ENCODE measurements around the gene ATP8B3. TPM values are rescaled to one million over a fixed set of nuclear protein-coding genes. Genes with fewer than 3 reads are reported as not detected.
A peak's percentile ranks its signal among the peaks of the same experiment; 100 is the strongest.

ATP8B3 gene
- total RNA-seq, 1 donor from 2014 or later: 0.52 TPM

- H3K27ac ChIP-seq (ENCODE audit: low read depth, low read length): no peak overlapping the region
- no peaks in the 10 kb centered on the region for H3K9me3 ChIP-seq (ENCODE audit: control insufficient read depth in 3 of 3, low read length in 3 of 3)
- peaks cover 4 to 10% (median 8%) of the 10 kb centered on the region in 3 donors for H3K4me1 ChIP-seq (ENCODE audit: control insufficient read depth in 3 of 3, insufficient read depth in 3 of 3, low read length in 3 of 3)
- peaks cover 22 to 32% (median 23%) of the 10 kb centered on the region in 3 donors for H3K36me3 ChIP-seq (ENCODE audit: control insufficient read depth in 3 of 3, insufficient read depth in 3 of 3, low read length in 3 of 3)
- H3K4me3 ChIP-seq (ENCODE audit: low read length in 3 of 3): no peak overlapping the region
- no peak overlapping the region for H3K9ac ChIP-seq (ENCODE audit: low read depth in 1 of 3, low read length in 3 of 3)
- no peaks in the 10 kb centered on the region for H3K27me3 ChIP-seq (ENCODE audit: control insufficient read depth in 3 of 3, insufficient read depth in 3 of 3, low read length in 3 of 3)
Measured at GRCh38 chr19:1826557-1827521, 14.8 kb upstream of the ATP8B3 start.

GRCh38 chr19:1825909-1826556, 14.0 kb upstream of the ATP8B3 start:
- Histone ChIP-seq H3K9me3 (ENCODE audit: control insufficient read depth in 3 of 3, low read length in 3 of 3) (no peaks in the 10 kb centered on the region), H3K9ac (ENCODE audit: low read depth in 1 of 3, low read length in 3 of 3) (peak overlapping the region in 1 of 3 donors; percentile 40), H3K27ac (ENCODE audit: low read depth, low read length) (no peak overlapping the region), H3K27me3 (ENCODE audit: control insufficient read depth in 3 of 3, insufficient read depth in 3 of 3, low read length in 3 of 3) (no peaks in the 10 kb centered on the region), H3K4me1 (ENCODE audit: control insufficient read depth in 3 of 3, insufficient read depth in 3 of 3, low read length in 3 of 3) (peaks cover 4 to 10% (median 8%) of the 10 kb centered on the region in 3 donors), H3K36me3 (ENCODE audit: control insufficient read depth in 3 of 3, insufficient read depth in 3 of 3, low read length in 3 of 3) (peaks cover 26 to 33% (median 27%) of the 10 kb centered on the region in 3 donors), H3K4me3 (ENCODE audit: low read length in 3 of 3) (no peak overlapping the region)

DNA sequence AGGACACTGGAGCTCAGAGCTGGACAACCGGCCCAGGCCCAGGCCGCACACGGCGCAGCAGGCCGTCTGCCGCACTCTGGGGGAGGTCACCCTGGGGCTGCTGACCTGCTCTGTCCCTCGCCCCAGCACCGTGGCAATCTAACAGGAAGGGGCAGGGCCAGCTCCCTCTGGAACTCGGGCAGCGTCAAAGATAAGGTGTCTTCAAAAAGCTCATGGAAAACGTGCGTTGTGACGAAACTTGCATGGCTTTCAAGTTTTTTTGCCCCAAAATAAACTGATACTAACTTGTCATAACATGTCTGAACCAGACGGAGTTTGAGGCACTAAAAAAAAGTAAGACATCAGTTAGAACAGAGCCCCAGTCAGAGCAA, 12.2 kb upstream of the ATP8B3 start:
- Histone ChIP-seq H3K27ac (ENCODE audit: low read depth, low read length) (no peak overlapping the region), H3K27me3 (ENCODE audit: control insufficient read depth in 3 of 3, insufficient read depth in 3 of 3, low read length in 3 of 3) (no peaks in the 10 kb centered on the region), H3K36me3 (ENCODE audit: control insufficient read depth in 3 of 3, insufficient read depth in 3 of 3, low read length in 3 of 3) (peaks cover 30 to 40% (median 36%) of the 10 kb centered on the region in 3 donors), H3K4me1 (ENCODE audit: control insufficient read depth in 3 of 3, insufficient read depth in 3 of 3, low read length in 3 of 3) (peaks cover 4 to 10% (median 8%) of the 10 kb centered on the region in 3 donors), H3K9me3 (ENCODE audit: control insufficient read depth in 3 of 3, low read length in 3 of 3) (no peaks in the 10 kb centered on the region), H3K9ac (ENCODE audit: low read depth in 1 of 3, low read length in 3 of 3) (no peak overlapping the region), H3K4me3 (ENCODE audit: low read length in 3 of 3) (no peak overlapping the region)

DNA sequence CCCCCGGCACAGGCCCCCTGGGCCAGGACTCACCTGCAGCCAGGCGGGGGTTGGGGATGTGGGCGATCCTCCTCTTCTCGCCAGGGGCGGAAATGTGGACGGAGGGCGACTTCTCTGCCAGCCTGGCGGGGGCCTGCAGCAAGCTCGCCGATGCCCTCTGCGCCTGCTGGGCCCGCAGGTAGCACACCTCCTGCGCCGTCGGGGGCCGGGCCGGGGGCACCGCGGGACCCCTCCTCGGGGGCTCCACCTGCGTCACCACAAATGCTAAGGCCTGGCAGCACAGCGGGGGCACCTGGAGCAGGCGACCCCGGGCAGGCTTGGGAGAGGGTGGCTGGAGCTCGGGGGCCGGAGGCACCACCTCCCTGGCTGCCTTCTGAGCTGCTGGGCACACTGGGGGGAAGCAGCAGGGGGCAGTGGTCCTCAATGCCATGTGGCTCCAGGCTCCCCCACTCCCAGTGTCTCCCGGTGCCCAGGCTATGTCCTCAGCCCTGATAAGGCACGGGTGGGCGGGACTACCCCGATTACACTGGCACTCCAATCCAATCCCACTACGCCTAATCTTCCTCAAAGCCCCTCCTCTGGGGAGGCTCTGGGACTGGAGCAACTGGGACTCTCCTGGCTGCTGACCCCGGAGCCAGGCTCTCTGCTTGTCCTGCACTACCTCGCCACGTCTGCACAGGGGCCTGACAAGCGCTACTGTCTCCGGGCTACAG, 11.6 kb upstream of the ATP8B3 start:
- Histone ChIP-seq H3K9me3 (ENCODE audit: control insufficient read depth in 3 of 3, low read length in 3 of 3) (no peaks in the 10 kb centered on the region), H3K36me3 (ENCODE audit: control insufficient read depth in 3 of 3, insufficient read depth in 3 of 3, low read length in 3 of 3) (peaks cover 31 to 40% (median 39%) of the 10 kb centered on the region in 3 donors)

GRCh38 chr19:1823020-1823419, 10.9 kb upstream of the ATP8B3 start:
- Histone ChIP-seq H3K4me3 (ENCODE audit: low read length in 3 of 3) (no peak overlapping the region), H3K27ac (ENCODE audit: low read depth, low read length) (no peak overlapping the region), H3K27me3 (ENCODE audit: control insufficient read depth in 3 of 3, insufficient read depth in 3 of 3, low read length in 3 of 3) (no peaks in the 10 kb centered on the region), H3K36me3 (ENCODE audit: control insufficient read depth in 3 of 3, insufficient read depth in 3 of 3, low read length in 3 of 3) (peaks cover 38 to 47% (median 45%) of the 10 kb centered on the region in 3 donors), H3K9ac (ENCODE audit: low read depth in 1 of 3, low read length in 3 of 3) (no peak overlapping the region), H3K9me3 (ENCODE audit: control insufficient read depth in 3 of 3, low read length in 3 of 3) (no peaks in the 10 kb centered on the region), H3K4me1 (ENCODE audit: control insufficient read depth in 3 of 3, insufficient read depth in 3 of 3, low read length in 3 of 3) (peaks cover 4 to 10% (median 8%) of the 10 kb centered on the region in 3 donors)

More for the DNA sequence above, 11.6 kb upstream of the ATP8B3 start:
- H3K27ac ChIP-seq (ENCODE audit: low read depth, low read length): no peak overlapping the region
- H3K9ac ChIP-seq (ENCODE audit: low read depth in 1 of 3, low read length in 3 of 3): no peak overlapping the region
- no peaks in the 10 kb centered on the region for H3K27me3 ChIP-seq (ENCODE audit: control insufficient read depth in 3 of 3, insufficient read depth in 3 of 3, low read length in 3 of 3)
- peaks cover 4 to 10% (median 8%) of the 10 kb centered on the region in 3 donors for H3K4me1 ChIP-seq (ENCODE audit: control insufficient read depth in 3 of 3, insufficient read depth in 3 of 3, low read length in 3 of 3)
- H3K4me3 ChIP-seq (ENCODE audit: low read length in 3 of 3): no peak overlapping the region

DNA sequence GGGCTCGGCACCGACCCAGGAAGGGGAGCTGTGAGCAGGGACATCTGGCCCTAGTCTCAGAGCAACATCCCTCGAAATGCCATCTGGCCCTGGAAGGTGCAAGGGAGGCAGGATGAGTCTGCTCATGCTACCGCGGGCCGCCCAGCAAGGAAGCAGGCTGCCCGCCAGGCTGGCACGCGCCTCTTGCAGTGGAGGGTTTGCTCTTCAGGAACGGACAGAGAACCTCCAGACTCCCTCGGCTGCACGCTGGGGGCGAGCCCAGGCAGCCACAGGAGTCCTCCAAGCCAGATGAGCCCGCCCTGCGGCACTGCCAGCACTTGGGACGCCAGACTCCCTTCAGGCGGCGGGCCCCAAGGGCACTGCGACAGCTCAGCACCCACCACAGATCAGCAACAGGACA, 10.1 kb upstream of the ATP8B3 start:
- Histone ChIP-seq H3K36me3 (ENCODE audit: control insufficient read depth in 3 of 3, insufficient read depth in 3 of 3, low read length in 3 of 3) (peaks cover 46 to 55% (median 50%) of the 10 kb centered on the region in 3 donors), H3K9ac (ENCODE audit: low read depth in 1 of 3, low read length in 3 of 3) (no peak overlapping the region), H3K27ac (ENCODE audit: low read depth, low read length) (no peak overlapping the region), H3K4me1 (ENCODE audit: control insufficient read depth in 3 of 3, insufficient read depth in 3 of 3, low read length in 3 of 3) (peaks cover 4 to 10% (median 8%) of the 10 kb centered on the region in 3 donors), H3K27me3 (ENCODE audit: control insufficient read depth in 3 of 3, insufficient read depth in 3 of 3, low read length in 3 of 3) (no peaks in the 10 kb centered on the region), H3K9me3 (ENCODE audit: control insufficient read depth in 3 of 3, low read length in 3 of 3) (no peaks in the 10 kb centered on the region), H3K4me3 (ENCODE audit: low read length in 3 of 3) (no peak overlapping the region)

GRCh38 chr19:1819341-1820255, 7.5 kb upstream of the ATP8B3 start:
- no peaks in the 10 kb centered on the region for H3K9me3 ChIP-seq (ENCODE audit: control insufficient read depth in 3 of 3, low read length in 3 of 3)
- H3K27me3 ChIP-seq (ENCODE audit: control insufficient read depth in 3 of 3, insufficient read depth in 3 of 3, low read length in 3 of 3): no peaks in the 10 kb centered on the region
- peaks cover 0 to 3% (median 3%) of the 10 kb centered on the region in 3 donors for H3K4me1 ChIP-seq (ENCODE audit: control insufficient read depth in 3 of 3, insufficient read depth in 3 of 3, low read length in 3 of 3)
- H3K36me3 ChIP-seq (ENCODE audit: control insufficient read depth in 3 of 3, insufficient read depth in 3 of 3, low read length in 3 of 3): peaks cover 61 to 65% (median 65%) of the 10 kb centered on the region in 3 donors
- H3K4me3 ChIP-seq (ENCODE audit: low read length in 3 of 3): no peak overlapping the region
- no peak overlapping the region for H3K27ac ChIP-seq (ENCODE audit: low read depth, low read length)
- no peak overlapping the region for H3K9ac ChIP-seq (ENCODE audit: low read depth in 1 of 3, low read length in 3 of 3)

DNA sequence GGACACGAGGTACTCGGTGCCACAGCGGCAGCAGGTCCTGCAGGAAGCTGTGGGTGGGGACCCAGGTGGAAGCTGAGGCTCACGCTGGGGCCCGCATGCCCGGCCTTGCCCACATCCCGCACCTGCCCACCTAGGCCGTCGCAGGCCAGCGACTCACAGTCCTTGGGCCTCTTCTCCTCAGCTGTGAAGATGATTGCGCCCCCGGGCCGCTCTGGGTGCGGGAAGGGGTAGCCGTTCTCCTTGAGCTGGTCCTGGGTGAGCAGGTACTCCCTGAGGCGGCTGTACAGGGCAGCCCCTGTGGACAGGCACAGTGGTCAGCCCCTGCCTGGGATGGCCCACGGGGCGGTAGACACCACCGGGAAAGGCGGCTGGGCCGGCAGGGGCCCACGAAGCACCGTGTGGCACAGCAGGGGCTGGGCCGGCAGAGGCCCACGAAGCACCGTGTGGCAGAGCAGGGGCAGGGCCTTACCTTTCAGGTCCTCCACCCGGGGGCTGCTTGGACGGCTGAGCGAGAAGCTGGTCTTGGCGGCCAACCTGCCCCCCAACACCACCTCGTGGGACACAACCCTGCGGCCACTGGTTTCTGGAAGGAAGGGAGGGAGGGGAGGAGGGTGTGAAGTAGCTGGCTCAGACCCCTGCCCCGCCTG, 6.6 kb upstream of the ATP8B3 start:
- peaks cover 53 to 59% (median 58%) of the 10 kb centered on the region in 3 donors for H3K36me3 ChIP-seq (ENCODE audit: control insufficient read depth in 3 of 3, insufficient read depth in 3 of 3, low read length in 3 of 3)
- peaks cover 4 to 12% (median 6%) of the 10 kb centered on the region in 3 donors for H3K4me1 ChIP-seq (ENCODE audit: control insufficient read depth in 3 of 3, insufficient read depth in 3 of 3, low read length in 3 of 3)
- H3K4me3 ChIP-seq (ENCODE audit: low read length in 3 of 3): no peak overlapping the region
- H3K9me3 ChIP-seq (ENCODE audit: control insufficient read depth in 3 of 3, low read length in 3 of 3): no peaks in the 10 kb centered on the region
- H3K9ac ChIP-seq (ENCODE audit: low read depth in 1 of 3, low read length in 3 of 3): no peak overlapping the region
- no peak overlapping the region for H3K27ac ChIP-seq (ENCODE audit: low read depth, low read length)
- no peaks in the 10 kb centered on the region for H3K27me3 ChIP-seq (ENCODE audit: control insufficient read depth in 3 of 3, insufficient read depth in 3 of 3, low read length in 3 of 3)

Measured in skeletal muscle tissue (tissue), 4 donors.